GM18873 (cell line): ENCODE measurements around the gene AEN.
A peak's percentile ranks its signal among the peaks of the same experiment; 100 is the strongest.

ENCODE experiments used
- ATAC-seq: cut with Tn5 transposase; IDR thresholded peaks from one replicate; pipeline ENCODE4 v1.9.1; 2021; ENCODE audit warnings: mild to moderate bottlenecking, moderate library complexity, moderate number of reproducible peaks; ENCODE audit not compliant: unreplicated experiment, low FRiP score

Gene AEN

GRCh38 chr15:88612186-88612796 lies 8.8 kb upstream of the AEN start:
- no peak for ATAC-seq

- no peak for ATAC-seq
Measured at GRCh38 chr15:88613074-88613944, 7.8 kb upstream of the AEN start.

GRCh38 chr15:88615303-88616107 lies 5.6 kb upstream of the AEN start:
- peak; percentile 69 for ATAC-seq

- ATAC-seq: no peak
Measured at GRCh38 chr15:88616240-88616639, 4.9 kb upstream of the AEN start.

GRCh38 chr15:88617031-88617722 lies 4.0 kb upstream of the AEN start:
- no peak for ATAC-seq

GRCh38 chr15:88617790-88618189 lies 3.4 kb upstream of the AEN start:
- ATAC-seq: no peak

- no peak for ATAC-seq
Measured at GRCh38 chr15:88618686-88619085, 2.5 kb upstream of the AEN start.

GRCh38 chr15:88619796-88620195 lies 1.3 kb upstream of the AEN start:
- ATAC-seq: no peak

- no peak for ATAC-seq
Measured at GRCh38 chr15:88621789-88622604, 857 bp downstream of the AEN start.

GRCh38 chr15:88622605-88622975 lies 1.4 kb downstream of the AEN start:
- no peak for ATAC-seq

- no peak for ATAC-seq
Measured at GRCh38 chr15:88623061-88623460, 1.9 kb downstream of the AEN start.

GRCh38 chr15:88623632-88624031 lies 2.5 kb downstream of the AEN start:
- no peak for ATAC-seq

GRCh38 chr15:88624156-88624970 lies 3.2 kb downstream of the AEN start:
- ATAC-seq: peak; percentile 39

- no peak for ATAC-seq
Measured at GRCh38 chr15:88624971-88625490, 3.9 kb downstream of the AEN start.

GRCh38 chr15:88625943-88626741 lies 5.0 kb downstream of the AEN start:
- ATAC-seq: no peak

GRCh38 chr15:88627463-88627862 lies 6.3 kb downstream of the AEN start:
- no peak for ATAC-seq

GRCh38 chr15:88628018-88628654 lies 7.0 kb downstream of the AEN start:
- ATAC-seq: no peak
